ENCODE data around the gene KIF15.
"Not testable (repeated sequence)": the region's sequence is repeated elsewhere in the genome, so short reads cannot be mapped to it uniquely, and the experiment has no call there.

Gene KIF15

GRCh38 chr3:44821206-44821605 lies 59.6 kb downstream of the KIF15 start:
- DNase-seq = not testable (repeated sequence)

GRCh38 chr3:44825264-44825925 lies 63.8 kb downstream of the KIF15 start:
- no peak for DNase-seq

GRCh38 chr3:44827196-44827595 lies 65.6 kb downstream of the KIF15 start:
- no peak for DNase-seq

GRCh38 chr3:44831232-44831631 lies 69.6 kb downstream of the KIF15 start:
- no peak for DNase-seq

GRCh38 chr3:44832032-44832431 lies 70.4 kb downstream of the KIF15 start:
- no peak for DNase-seq

- no peak for DNase-seq
Observed at GRCh38 chr3:44832965-44833364, 71.4 kb downstream of the KIF15 start.

GRCh38 chr3:44833394-44833793 lies 71.8 kb downstream of the KIF15 start:
- DNase-seq = no peak

- no peak for DNase-seq
Observed at GRCh38 chr3:44835684-44836083, 74.1 kb downstream of the KIF15 start.

GRCh38 chr3:44842376-44842775 lies 80.8 kb downstream of the KIF15 start:
- DNase-seq = no peak

- DNase-seq = no peak
Observed at GRCh38 chr3:44845528-44846520, 84.2 kb downstream of the KIF15 start.

- DNase-seq = no peak
Observed at GRCh38 chr3:44848634-44849033, 87.0 kb downstream of the KIF15 start.

GRCh38 chr3:44856663-44857062 lies 95.1 kb downstream of the KIF15 start:
- DNase-seq = not testable (repeated sequence)

GRCh38 chr3:44860117-44860516 lies 98.5 kb downstream of the KIF15 start:
- no peak for DNase-seq

- DNase-seq = peak; percentile 89 to 93
Observed at GRCh38 chr3:44861412-44862225, 100.0 kb downstream of the KIF15 start, which contains the start of gene TMEM42. Gene TMEM42 (plus strand): TSS chr3:44861912. CDS start chr3:44861925, 13 bp downstream.

GRCh38 chr3:44862226-44862637 lies 100.6 kb downstream of the KIF15 start:
- peak; percentile 8 to 10 for DNase-seq

- peak; percentile 31 to 34 for DNase-seq
Observed at GRCh38 chr3:44865272-44866035, 103.9 kb downstream of the KIF15 start.

- DNase-seq = no peak
Observed at GRCh38 chr3:44867421-44868111, 106.0 kb downstream of the KIF15 start.

- peak; percentile 62 to 74 for DNase-seq
Observed at GRCh38 chr3:44870375-44871061, 108.9 kb downstream of the KIF15 start.

- DNase-seq = no peak
Observed at GRCh38 chr3:44874308-44874707, 112.7 kb downstream of the KIF15 start, which contains the start of gene TGM4. Gene TGM4 (plus strand): TSS chr3:44874608. CDS start chr3:44874679, 71 bp downstream.

GRCh38 chr3:44875596-44875995 lies 114.0 kb downstream of the KIF15 start:
- no peak for DNase-seq

- no peak for DNase-seq
Observed at GRCh38 chr3:44877333-44877732, 115.7 kb downstream of the KIF15 start.
